Activated CD4-positive, alpha-beta memory T cell treated with anti-CD3 and anti-CD28 coated beads, Interleukin-2, amount 10 ng/mL, durations not matched to agents 7 days and 5 days (primary cell): ENCODE measurements around the gene JUN. TPM values are rescaled to one million over a fixed set of nuclear protein-coding genes. Genes with fewer than 3 reads are reported as not detected.

ENCODE experiments used
- CTCF ChIA-PET: fragments of 350-600 bp; sonication (Branson Sonifier 250); formaldehyde crosslinking; loops from one replicate; lab custom pipeline; 2021; ENCODE audit warnings: antibody characterized with exemption, inconsistent platforms; lab: Charles Lee
- POLR2A ChIA-PET: fragments of 350-600 bp; sonication (Branson Sonifier 250); formaldehyde crosslinking; loops from one replicate; lab custom pipeline; 2021; ENCODE audit warnings: antibody characterized with exemption; lab: Charles Lee
- DNase-seq: peaks from one replicate; pipeline ENCODE4 v3.0.0-alpha.2; 2020
- H3K27ac Mint-ChIP-seq: one replicate; pipeline ENCODE4 v1.8.0; 2021; ENCODE audit warnings: mild to moderate bottlenecking, mixed read lengths
- H3K27me3 Mint-ChIP-seq: one replicate; pipeline ENCODE4 v1.8.0; 2021; ENCODE audit warnings: mixed read lengths
- H3K36me3 Mint-ChIP-seq: one replicate; pipeline ENCODE4 v1.8.0; 2021; ENCODE audit warnings: low read depth, mixed read lengths
- H3K4me1 Mint-ChIP-seq: one replicate; pipeline ENCODE4 v1.8.0; 2021; ENCODE audit warnings: mixed read lengths
- H3K4me3 Mint-ChIP-seq: one replicate; pipeline ENCODE4 v1.8.0; 2021; ENCODE audit warnings: mild to moderate bottlenecking, mixed read lengths
- H3K9me3 Mint-ChIP-seq: one replicate; pipeline ENCODE4 v1.8.0; 2021; ENCODE audit warnings: mixed read lengths
- total RNA-seq, 2 experiments: library from RNA; stranded (reverse); gene quantifications; one replicate each; pipeline ENCODE4 v1.2.3, GENCODE V29; 2021

JUN gene
- total RNA-seq, 2 experiments from 2014 or later, result 31.1 to 32.3 TPM

DNA sequence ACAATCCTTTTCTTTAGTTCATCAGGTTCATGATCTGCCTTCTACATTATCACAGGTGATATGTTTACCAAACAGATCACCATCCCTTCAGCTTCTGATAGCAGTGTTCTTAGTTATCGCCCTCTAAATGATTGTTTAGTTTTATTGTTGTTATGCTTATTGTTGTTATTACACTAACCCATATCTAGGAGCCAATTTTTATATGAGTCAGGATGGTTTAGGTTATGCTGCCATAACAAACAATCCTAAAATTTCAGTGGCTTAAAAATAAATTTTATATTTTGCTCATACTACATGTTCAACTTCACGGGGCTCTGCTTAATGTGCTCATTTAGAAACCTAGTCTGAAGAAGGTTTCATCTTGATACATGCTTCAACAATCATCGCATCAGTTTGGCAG is 4.4 kb upstream of the JUN start:
- Mint-ChIP-seq H3K4me1 (peaks cover 2% of the 10 kb centered on the region), H3K27me3 (no peaks in the 10 kb centered on the region), H3K9me3 (peaks cover 13% of the 10 kb centered on the region), H3K4me3 (no peak overlapping the region), H3K36me3 (peaks cover 18% of the 10 kb centered on the region), H3K27ac (no peak overlapping the region)
- CTCF ChIA-PET, result interaction anchor here (1.2 kb wide), 1 partner anchor 911 kb away, joined by 3 read pairs; no protein-coding TSS in a partner anchor
- no peak for DNase-seq
- POLR2A ChIA-PET, result no interaction called here

- Mint-ChIP-seq H3K36me3 (peaks cover 27% of the 10 kb centered on the region), H3K27me3 (peaks cover 3% of the 10 kb centered on the region), H3K4me1 (peaks cover 11% of the 10 kb centered on the region), H3K27ac (no peak overlapping the region), H3K4me3 (no peak overlapping the region), H3K9me3 (peaks cover 13% of the 10 kb centered on the region)
- ChIA-PET CTCF (interaction anchor here (0.9 kb wide), 1 partner anchor 33 kb away, joined by 6 read pairs; no protein-coding TSS in a partner anchor), POLR2A (no interaction called here)
- no peak for DNase-seq
Measured at GRCh38 chr1:58786927-58787245, 3.0 kb upstream of the JUN start.

- ChIA-PET CTCF (interaction anchor here (0.9 kb wide), 1 partner anchor 33 kb away, joined by 6 read pairs; no protein-coding TSS in a partner anchor), POLR2A (interaction anchor here (1.1 to 5.1 kb wide), 4 partner anchors 26 to 260 kb away, joined by 4 to 39 read pairs (median 22); no protein-coding TSS in a partner anchor)
- Mint-ChIP-seq H3K9me3 (peaks cover 13% of the 10 kb centered on the region), H3K27me3 (peaks cover 6% of the 10 kb centered on the region), H3K36me3 (peaks cover 29% of the 10 kb centered on the region), H3K4me3 (no peak overlapping the region), H3K27ac (no peak overlapping the region), H3K4me1 (peaks cover 14% of the 10 kb centered on the region)
- DNase-seq, result no peak
Measured at GRCh38 chr1:58786184-58786926, 2.5 kb upstream of the JUN start.

DNA sequence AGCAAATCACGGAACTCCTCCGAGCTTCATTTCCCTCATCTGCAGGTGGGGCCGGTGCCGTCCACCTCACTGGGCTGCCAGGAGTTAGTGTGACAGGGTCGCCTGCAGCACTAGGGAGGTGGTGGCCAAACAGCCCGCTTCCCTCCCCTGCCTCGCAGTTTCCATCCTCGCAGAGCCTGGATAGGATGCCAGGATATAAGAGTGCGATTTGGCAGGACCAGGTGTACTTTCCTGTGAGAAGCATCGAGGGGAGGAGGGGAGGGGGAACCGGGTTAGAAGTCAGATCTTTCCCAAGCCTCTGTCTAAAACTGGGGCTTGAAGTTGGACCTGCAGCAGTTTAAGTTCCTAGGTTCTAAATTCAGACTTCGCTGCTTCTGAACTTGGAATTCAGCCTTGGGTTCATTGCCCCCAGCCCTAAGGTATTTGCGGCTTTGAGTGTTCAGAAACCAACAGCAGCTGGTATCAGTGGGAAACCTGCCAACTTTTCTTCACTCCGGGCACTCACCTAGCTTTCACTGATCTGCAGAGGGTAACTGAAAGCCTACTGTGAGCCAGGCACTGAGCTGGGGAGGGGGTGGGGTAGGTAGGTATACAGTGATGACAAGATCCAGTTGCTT is 1.7 kb upstream of the JUN start:
- Mint-ChIP-seq H3K27ac (peak overlapping the region; percentile 96), H3K4me3 (peak overlapping the region; percentile 89), H3K36me3 (peaks cover 29% of the 10 kb centered on the region), H3K9me3 (peaks cover 13% of the 10 kb centered on the region), H3K27me3 (peaks cover 6% of the 10 kb centered on the region), H3K4me1 (peaks cover 18% of the 10 kb centered on the region)
- CTCF ChIA-PET, result interaction anchor here (0.6 to 2.9 kb wide), 5 partner anchors 118 to 913 kb away, joined by 4 to 19 read pairs (median 4); no protein-coding TSS in a partner anchor
- DNase-seq, result peak; percentile 21
- POLR2A ChIA-PET, result interaction anchor here (0.6 to 5.1 kb wide), 10 partner anchors 13 to 912 kb away, joined by 3 to 39 read pairs (median 7); no protein-coding TSS in a partner anchor

DNA sequence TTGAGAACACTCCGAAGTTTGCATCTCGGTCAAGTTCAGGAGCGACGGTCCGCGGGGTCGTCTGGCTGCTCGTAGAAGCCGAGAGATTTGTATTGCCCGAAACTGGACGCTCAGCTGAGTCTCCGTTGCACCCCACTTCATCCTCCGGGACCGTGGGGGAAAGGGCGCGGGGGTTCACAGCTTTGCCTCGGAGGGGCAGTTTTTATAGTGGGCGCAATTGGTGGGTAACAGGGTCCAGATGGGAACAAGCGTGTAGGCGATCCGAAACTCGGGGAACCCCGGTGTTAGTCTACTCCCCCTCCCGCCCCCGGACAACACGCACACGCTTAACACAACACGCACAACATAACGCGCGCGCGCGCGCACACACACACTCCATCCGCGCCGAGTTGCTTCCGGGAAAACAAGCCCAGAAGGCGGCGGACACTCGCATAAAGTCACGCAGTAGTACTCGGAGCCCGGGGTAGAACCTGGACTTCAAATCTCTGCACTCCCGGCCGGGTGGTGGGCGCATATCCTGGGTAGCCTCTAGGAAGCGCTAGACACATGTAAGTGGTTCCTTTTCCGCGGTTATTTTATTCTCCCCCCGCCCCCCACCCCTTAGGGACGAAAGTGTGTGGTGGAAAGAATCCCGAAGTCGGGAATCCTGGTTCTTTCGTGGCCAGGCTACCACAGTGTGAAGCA is 1.1 kb upstream of the JUN start:
- Mint-ChIP-seq H3K4me3 (peak overlapping the region; percentile 89), H3K27ac (peak overlapping the region; percentile 96), H3K36me3 (peaks cover 35% of the 10 kb centered on the region), H3K9me3 (peaks cover 13% of the 10 kb centered on the region), H3K27me3 (peaks cover 12% of the 10 kb centered on the region), H3K4me1 (peaks cover 21% of the 10 kb centered on the region)
- CTCF ChIA-PET, result interaction anchor here (0.6 to 2.9 kb wide), 9 partner anchors 14 to 914 kb away, joined by 3 to 19 read pairs (median 4); no protein-coding TSS in a partner anchor
- POLR2A ChIA-PET, result interaction anchor here (0.6 to 5.1 kb wide), 19 partner anchors 11 to 912 kb away, joined by 3 to 39 read pairs (median 5); no protein-coding TSS in a partner anchor
- DNase-seq, result peak; percentile 85

- H3K36me3 Mint-ChIP-seq, result peaks cover 28% of the 10 kb centered on the region
- ChIA-PET POLR2A (interaction anchor here (0.6 to 5.1 kb wide), 45 partner anchors 10 to 1032 kb away, joined by 3 to 39 read pairs (median 5); partner anchors contain the start of genes HOOK1 and MYSM1), CTCF (interaction anchor here (0.7 to 2.9 kb wide), 11 partner anchors 16 to 916 kb away, joined by 3 to 19 read pairs (median 3); no protein-coding TSS in a partner anchor)
- peak overlapping the region; percentile 96 for H3K27ac Mint-ChIP-seq
- peaks cover 21% of the 10 kb centered on the region for H3K27me3 Mint-ChIP-seq
- peak; percentile 64 for DNase-seq
- H3K4me1 Mint-ChIP-seq, result peaks cover 21% of the 10 kb centered on the region
- H3K9me3 Mint-ChIP-seq, result peaks cover 4% of the 10 kb centered on the region
- H3K4me3 Mint-ChIP-seq, result peak overlapping the region; percentile 89
Measured at GRCh38 chr1:58783090-58783992, 506 bp downstream of the JUN start.

- Mint-ChIP-seq H3K27ac (peak overlapping the region; percentile 96), H3K36me3 (peaks cover 24% of the 10 kb centered on the region), H3K9me3 (no peaks in the 10 kb centered on the region), H3K4me3 (peak overlapping the region; percentile 89), H3K4me1 (peaks cover 21% of the 10 kb centered on the region), H3K27me3 (peaks cover 22% of the 10 kb centered on the region)
- ChIA-PET POLR2A (interaction anchor here (0.6 to 5.1 kb wide), 32 partner anchors 10 to 1033 kb away, joined by 3 to 39 read pairs (median 4); partner anchors contain the start of gene HOOK1), CTCF (interaction anchor here (0.6 to 2.4 kb wide), 21 partner anchors 13 to 977 kb away, joined by 3 to 8 read pairs (median 3); no protein-coding TSS in a partner anchor)
- peak; percentile 71 for DNase-seq
Measured at GRCh38 chr1:58782178-58783089, 1.4 kb downstream of the JUN start.

- CTCF ChIA-PET, result interaction anchor here (0.6 to 2.2 kb wide), 19 partner anchors 14 to 978 kb away, joined by 3 to 7 read pairs (median 3); no protein-coding TSS in a partner anchor
- Mint-ChIP-seq H3K4me3 (peak overlapping the region; percentile 89), H3K27ac (peak overlapping the region; percentile 96), H3K4me1 (peaks cover 21% of the 10 kb centered on the region), H3K9me3 (no peaks in the 10 kb centered on the region), H3K36me3 (peaks cover 24% of the 10 kb centered on the region), H3K27me3 (peaks cover 22% of the 10 kb centered on the region)
- POLR2A ChIA-PET, result interaction anchor here (0.6 to 5.1 kb wide), 15 partner anchors 9 to 962 kb away, joined by 3 to 39 read pairs (median 5); no protein-coding TSS in a partner anchor
- peak; percentile 54 for DNase-seq
Measured at GRCh38 chr1:58781541-58782177, 2.2 kb downstream of the JUN start.

- no peak for DNase-seq
- Mint-ChIP-seq H3K27ac (no peak overlapping the region), H3K36me3 (peaks cover 24% of the 10 kb centered on the region), H3K9me3 (no peaks in the 10 kb centered on the region), H3K4me3 (peak overlapping the region; percentile 16), H3K4me1 (peaks cover 21% of the 10 kb centered on the region), H3K27me3 (peaks cover 22% of the 10 kb centered on the region)
- POLR2A ChIA-PET, result interaction anchor here (1.1 to 2.4 kb wide), 3 partner anchors 8 to 215 kb away, joined by 4 to 14 read pairs (median 5); no protein-coding TSS in a partner anchor
- CTCF ChIA-PET, result interaction anchor here (0.9 to 2.2 kb wide), 5 partner anchors 42 to 919 kb away, joined by 3 to 4 read pairs (median 3); no protein-coding TSS in a partner anchor
Measured at GRCh38 chr1:58780836-58781452, 2.9 kb downstream of the JUN start.

GRCh38 chr1:58780411-58780810 is 3.4 kb downstream of the JUN start:
- POLR2A ChIA-PET, result no interaction called here
- peaks cover 24% of the 10 kb centered on the region for H3K36me3 Mint-ChIP-seq
- H3K4me3 Mint-ChIP-seq, result peak overlapping the region; percentile 25
- H3K27me3 Mint-ChIP-seq, result peaks cover 22% of the 10 kb centered on the region
- H3K27ac Mint-ChIP-seq, result no peak overlapping the region
- H3K9me3 Mint-ChIP-seq, result no peaks in the 10 kb centered on the region
- H3K4me1 Mint-ChIP-seq, result peaks cover 20% of the 10 kb centered on the region
- DNase-seq, result no peak
- CTCF ChIA-PET, result interaction anchor here (0.9 to 1.6 kb wide), 2 partner anchors 919 kb away, joined by 3 to 9 read pairs; no protein-coding TSS in a partner anchor
